ENCODE data around the gene HSF5.
A peak's percentile ranks its signal among the peaks of the same experiment; 100 is the strongest.
"Not testable (repeated sequence)": the region's sequence is repeated elsewhere in the genome, so short reads cannot be mapped to it uniquely, and the experiment has no call there.

Gene HSF5

DNA sequence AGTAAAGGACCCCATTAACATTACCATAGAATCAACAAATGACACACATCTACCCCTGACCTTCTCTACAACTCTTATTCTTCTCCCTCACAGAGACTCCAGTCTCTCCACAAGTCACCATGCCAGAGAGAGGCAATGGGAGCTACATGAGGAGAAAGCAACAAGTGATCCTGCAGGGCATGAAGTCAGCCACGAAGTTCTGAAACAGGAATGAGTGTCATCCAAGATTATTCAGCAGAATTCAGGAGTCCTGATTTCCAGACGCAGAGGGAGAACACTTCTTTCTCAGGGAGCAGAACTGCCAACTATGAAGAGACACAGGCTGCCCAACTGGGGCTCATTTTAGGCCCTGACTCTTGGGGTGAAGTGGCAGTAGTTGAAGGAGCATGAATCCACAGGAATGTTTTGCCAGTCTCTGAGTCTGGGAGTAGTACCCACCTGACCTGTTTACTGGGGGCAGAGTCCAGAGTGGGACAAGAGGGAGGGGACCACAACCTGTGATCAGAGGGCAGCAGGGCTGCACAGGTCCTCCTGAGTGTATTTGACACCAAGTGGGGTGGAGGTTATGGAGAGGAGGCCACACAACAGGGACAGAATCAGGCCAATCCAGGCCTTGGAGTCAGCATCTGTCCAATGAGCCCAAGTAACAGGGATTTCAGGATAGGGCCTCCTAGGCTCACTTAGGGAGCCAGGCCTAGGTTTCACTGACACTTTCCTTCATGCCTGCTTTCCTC is 28.6 kb upstream of the HSF5 start:
- no peak for DNase-seq

DNA sequence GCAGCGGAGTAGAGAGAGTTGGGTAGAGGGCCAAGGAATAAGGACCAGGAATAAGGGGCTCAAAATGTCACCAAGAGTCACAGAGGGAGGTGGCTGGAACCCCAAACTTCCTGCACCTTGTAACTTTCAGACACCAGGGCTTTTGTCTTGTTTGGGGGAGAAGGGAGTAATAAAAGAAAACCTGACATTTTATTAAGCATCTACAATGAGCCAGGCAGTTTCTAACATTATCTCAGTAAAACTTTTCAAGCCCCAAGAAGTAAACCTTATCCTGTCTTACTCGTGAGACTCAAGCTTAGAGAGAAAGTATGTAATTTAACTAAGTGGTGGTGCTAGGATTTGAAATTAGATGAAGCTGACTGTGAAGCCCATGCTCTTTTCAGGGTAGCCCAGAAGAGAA is 27.1 kb upstream of the HSF5 start:
- DNase-seq = no peak

DNA sequence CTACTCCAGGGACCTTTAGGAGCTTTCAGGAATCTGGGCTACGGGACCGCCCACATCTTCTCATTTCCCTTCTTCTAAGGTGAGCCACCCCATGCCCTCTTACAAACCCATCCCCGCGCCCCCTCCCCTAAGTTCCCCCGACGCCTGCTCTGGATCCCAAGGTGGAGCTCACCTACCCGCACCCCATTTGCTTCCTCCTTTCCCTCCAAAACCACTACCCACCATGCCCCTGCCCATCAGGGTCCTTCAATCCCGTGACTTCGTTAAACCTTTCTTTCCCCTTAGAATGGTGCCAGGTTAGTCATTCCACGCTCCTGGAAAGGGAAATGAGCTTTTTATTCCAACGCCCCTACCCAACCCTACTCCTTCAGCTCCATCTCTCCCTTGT is 26.6 kb upstream of the HSF5 start:
- DNase-seq = no peak

DNA sequence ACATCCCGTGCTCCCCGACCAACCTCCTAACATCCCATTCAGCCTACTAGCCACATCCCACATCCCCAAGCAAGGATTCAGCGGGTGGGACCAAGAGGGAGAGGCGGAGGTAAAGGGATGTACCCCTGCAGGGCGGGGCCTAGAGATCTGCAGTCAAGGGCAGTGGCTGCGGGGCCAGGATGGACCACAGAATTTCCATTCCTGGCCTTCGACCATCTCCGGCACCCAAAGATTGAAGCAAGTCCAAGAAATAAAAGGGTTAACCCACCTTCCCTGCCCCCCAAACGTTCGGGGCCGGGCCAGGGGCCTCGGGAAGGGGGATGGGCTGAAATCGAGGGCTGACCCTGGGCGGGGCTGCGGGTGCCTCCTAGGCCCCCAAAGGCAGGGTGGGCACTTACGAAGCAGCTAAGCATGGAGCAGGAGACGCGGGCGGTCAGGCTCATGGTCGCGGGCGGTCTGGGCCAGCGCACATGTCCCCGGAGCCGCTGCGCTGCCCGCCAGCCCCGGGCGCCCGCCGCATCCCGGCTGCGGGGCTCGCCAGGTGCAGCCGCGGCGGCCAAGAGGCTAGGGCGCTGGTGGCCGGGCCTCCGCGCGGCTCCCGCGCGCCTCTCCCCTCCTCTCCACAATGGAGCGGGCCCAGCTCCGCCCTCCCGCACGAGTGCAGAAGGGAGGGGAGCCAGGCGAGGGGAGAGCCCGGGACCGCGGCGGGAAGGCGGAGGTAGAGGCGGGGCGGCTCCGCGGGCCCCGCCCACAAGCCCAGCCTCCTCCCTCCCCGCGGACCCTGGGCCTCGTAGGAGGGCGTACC is 26.0 kb upstream of the HSF5 start, which contains the start of gene MTMR4:
Gene MTMR4, minus strand, starts transcription at position 674 of the 805 bp plus-strand sequence. Its CDS starts 231 bp downstream, at position 443.
- DNase-seq = peak; percentile 82

DNA sequence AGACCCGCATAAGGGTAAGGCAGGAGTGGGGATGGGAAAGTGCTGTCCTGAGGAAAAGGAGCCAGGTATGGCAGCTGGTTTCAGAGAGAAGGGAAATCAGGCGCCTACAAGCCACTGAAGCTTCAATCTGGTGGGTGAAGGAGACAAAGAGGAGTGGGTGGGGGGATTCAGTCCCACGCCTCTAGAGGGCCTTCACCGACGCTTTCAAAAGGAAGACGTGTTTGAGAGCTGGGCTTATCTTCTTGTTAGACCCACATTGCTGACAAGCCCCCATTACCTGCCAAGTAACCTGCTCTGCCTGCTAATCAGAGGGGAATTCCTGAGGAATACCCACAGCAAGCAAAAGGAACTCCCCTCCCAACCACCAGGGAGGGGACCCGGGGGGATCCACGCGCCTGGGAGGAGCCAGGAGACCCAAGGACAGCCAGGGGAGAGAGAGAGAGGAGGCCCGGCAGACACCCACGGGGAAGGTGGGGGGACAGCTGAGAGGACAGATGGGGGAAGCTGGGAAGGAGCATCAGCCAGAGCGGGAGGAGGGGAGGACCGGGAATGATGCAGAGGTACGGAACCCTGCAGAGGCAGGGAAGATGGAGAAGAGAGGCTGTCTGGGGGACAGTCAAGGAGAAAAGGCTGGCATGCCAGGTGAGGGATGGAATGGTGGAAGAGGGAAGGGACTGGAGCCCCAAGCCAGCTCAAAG is 25.2 kb upstream of the HSF5 start:
- no peak for DNase-seq

DNA sequence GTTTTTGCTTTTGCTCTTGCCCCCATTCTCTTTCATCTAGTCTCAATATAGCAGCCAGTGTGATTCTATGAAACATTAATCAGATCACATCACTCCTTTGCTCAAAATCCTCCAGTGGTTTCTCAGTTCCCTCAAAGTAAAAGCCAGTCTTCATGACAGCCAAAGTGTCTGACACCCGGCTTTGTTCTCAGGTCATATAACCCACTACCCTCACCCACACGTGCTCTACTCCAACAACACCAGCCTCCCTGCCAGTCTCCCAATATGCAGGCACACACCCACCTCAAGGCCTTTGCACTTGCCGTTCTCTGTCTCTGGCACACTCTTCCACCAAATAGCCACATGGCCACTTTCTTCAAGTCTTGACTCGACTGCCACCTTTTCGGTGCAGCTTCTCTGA is 21.9 kb upstream of the HSF5 start:
- no peak for DNase-seq

DNA sequence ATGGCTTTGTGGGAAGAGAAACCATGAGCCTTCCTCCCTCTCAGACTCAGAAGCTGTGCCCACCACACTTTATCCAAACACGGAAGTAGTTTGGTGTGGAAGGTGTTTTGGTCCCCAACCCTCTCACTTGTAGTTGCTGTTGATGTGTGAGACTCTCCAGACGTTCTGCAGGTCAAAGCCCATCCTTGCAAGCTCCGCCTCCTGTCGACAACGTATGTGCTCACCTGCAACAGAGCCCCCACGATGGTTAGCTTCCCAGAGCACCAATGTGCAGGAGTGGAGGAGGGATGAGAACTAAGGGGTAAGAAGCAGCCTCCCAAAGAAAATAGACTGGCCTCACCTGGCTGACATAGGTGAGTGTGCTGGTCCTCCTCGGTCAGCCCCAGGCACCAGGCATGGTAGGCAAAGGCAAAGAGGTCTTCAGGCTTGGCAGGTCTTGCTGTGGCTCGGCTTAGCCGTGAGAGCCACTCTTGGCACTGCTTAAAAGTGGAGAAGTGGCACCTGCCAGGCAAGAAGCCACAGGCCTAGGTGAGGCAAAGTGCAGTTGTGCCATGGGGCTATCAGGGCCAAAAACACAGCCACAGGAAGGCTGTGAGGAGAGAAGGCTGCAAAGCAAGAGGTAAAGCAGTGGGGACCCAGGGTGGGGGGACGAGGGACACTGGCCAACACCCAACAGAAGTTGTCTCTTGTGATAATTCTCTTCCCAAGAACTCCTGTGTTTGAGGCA is 20.3 kb upstream of the HSF5 start:
- DNase-seq = no peak

DNA sequence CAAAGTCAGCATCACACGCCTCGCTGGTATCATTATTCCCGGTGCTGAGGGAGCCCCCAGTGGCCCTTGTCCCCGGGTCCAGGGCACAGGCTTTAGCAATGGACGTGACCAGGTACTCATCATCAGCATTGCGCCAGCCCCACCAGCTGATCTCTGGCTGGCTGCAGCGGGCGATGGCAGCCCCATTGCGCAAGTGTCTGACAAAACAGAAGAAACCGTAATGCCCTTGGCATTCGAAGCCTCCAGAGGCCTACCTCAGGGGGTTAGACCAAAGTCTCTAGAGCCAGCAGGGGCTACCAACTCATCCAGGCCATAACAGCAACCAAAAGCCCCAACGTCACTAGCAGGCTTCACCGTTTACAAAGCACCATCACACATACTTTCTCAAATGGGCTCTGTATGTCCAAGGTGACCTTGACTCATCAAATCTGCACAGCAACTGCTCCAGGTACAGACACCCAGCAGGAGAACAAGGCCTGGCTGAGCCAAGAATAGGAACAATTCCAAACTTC is 19.0 kb upstream of the HSF5 start:
- DNase-seq = peak; percentile 19

DNA sequence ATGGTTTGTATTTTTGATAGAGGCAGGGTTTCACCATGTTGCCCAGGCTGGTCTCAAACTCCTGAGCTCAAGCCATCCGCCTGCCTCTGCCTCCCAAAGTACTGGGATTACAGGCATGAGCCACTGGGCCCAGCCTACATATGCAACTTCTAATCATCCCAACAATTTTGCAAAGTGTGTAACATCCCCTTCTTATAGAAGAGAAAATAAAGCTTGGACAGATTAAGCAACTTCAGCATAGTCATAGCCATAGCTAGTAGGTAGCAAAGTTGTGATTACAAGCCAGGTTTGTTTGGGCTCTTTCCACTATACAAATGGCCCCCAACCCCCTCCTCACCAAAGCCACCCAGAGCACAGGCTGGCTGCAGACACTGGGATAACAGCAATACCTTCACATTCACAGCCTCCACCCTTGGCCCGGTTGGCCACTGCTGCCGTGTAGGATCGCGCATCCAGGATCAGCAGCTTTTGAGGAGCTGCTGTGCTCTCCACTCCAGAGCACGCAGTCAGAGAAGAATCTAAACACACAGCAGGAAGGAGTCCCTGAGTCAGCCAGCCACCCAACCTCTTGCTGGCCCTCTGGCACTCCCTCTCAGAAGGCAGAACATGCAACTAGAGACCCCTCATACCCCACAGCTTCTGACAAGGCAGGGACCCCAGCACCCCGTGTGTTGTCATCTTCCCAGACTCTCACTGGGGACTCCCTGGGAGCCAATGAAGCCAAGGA is 18.3 kb upstream of the HSF5 start:
- no peak for DNase-seq

DNA sequence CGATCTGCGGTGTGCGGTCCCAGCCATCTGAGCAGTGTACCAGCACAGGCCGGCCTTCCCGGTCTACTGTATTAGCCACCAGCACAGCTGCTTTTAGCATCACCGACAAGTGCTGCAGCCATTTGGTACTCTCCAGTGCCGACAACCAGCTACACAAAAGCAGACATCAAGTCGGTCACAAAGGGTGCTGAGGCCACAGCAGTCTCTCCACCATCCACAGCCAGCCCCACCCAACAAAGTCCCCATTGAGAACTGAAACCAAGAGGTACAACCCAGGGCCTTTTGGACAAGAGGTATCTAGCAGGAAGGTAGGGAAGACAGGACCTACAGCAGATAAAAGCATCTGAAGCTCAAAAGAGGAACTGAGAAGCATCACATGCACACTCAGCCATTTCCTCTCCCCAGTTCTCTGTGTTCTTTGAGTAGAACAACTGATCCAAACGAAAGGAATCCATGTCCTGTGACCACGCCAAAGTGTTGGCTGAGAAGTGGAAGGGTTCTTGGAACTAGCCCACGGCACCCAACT is 16.7 kb upstream of the HSF5 start:
- no peak for DNase-seq

DNA sequence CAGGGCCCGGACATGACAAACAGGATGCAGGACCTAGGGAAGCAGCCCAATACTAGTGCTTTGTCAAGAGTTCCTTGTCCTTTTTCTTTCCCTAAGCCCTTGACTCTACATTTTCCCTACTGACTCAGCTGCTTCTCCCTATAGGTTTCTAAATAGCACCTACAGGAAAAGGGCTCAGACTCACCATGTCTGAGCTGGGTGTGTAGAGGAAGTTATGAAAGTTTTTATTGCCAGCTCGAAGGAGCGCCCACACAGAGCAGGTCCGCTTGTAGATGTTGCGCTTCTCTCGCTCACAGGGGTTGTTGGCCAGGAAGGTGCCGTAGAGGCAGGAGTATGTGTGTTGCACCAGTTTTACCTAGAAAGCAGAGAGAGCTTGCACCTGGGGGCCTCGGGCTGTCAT is 15.7 kb upstream of the HSF5 start:
- no peak for DNase-seq

DNA sequence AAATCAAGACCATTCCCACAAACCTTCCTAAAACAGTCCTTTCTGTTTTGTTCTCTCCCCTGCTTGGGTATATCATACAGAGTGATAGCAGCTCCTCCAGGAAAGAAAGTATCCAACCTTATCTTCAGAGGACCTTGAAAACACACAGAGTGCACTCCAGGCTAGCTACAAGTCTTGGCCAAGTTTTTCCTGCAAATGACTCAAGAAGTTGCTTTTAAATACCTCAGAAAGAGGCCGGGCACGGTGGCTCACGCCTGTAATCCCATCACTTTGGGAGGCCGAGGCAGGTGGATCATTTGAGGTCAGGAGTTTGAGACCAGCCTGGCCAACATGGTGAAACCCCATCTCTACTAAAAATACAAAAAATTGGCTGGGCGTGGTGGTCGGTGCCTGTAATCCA is 14.9 kb upstream of the HSF5 start:
- DNase-seq = not testable (repeated sequence)

DNA sequence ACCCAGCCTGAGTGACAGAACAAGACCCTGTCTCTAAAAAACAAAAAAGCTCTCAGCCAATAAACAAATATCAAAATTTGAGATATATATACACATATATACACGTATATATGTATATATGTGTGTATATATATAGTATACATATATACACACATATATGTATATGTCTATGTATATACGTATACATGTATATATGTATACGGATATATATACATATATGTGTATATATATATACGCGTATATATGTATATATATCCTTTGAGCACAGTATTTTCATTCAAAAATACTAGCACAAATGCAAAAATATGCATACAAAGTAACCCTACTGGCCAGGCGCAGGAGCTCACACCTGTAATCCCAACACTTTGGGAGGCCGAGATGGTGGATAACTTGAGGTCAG is 13.2 kb upstream of the HSF5 start:
- no peak for DNase-seq

DNA sequence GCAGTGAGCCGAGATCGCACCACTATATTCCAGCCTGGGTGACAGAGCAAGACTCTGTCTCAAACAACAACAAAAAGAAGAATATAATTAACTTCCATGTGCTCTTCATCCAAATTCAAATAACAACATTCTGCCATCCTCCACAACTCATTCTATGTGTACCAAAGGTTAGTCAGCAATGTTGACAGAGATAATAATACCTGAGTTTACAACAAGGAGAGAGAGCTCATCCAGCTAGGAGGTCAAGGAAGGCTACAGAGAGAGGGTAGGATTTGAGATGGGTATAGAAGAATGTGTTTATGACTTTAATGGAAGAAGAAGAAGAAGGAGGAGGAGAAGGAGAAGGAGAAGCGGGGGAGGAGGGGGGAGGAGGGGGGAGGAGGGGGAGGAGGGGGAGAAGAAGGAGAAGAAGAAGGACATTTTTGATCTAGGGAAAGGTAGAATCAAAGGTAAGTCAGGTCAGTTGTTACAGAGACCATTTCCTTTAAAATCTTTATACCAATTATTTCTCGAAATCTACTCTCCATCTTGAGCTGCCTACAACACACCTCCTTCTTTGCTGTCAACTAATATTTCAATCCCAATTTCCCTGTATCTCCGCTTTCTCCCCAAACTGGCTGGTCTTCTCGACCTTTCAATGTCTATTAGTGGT is 10.1 kb upstream of the HSF5 start:
- no peak for DNase-seq

DNA sequence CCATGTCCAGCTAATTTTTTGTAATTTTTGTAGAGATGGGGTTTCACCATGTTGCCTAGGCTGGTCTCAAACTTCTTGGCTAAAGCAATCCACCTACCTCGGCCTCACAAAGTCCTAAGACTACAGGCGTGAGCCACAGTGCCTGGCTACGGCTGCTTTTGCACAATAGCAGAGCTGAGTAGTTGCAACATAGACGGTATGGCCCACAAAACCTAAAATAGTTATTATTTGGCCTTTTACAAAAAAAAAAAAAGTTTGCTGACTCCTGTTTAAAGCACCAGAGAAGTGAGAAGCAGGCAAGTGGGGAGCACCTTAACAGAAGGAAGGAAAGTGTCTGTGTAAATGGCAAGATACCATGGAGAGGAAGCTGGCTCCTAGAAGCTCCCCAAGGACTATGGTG is 5.3 kb upstream of the HSF5 start:
- no peak for DNase-seq

DNA sequence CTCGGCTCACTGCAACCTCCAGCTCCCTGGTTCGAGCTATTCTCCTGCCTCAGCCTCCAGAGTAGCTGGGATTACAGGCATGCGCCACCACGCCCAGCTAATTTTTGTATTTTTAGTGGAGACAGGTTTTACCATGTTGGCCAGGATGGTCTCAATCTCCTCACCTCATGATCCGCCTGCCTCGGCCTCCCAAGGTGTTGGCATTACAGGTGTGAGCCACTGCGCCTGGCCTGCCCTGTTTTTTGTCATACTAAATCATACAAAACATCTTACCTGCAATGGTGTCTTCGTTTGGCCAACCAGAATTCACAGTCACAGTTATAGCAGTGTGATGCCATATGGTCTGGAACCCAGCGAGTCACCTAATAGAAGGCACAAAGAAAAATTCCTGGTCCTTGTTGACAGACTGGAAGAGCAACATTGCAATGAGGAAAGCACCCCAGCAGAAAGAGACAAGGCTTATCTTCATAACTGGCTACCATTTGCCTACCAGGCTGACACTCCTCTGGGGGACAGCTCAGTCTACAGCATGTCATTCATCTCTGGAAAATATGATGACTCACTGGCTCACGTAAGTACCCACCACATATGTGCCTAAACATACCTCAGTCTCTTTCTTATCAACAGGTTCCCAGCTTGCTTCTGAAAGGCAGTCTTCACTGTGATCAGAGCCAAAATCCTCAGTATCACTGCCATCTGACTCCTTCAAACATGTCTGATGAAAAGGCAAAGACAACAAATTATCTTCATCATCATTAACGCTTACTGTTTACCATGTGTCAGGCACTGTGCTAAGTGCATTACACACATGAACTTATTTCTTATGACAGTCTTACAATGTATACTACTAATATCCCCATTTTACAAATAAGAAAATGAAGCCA is 4.3 kb upstream of the HSF5 start:
- no peak for DNase-seq

DNA sequence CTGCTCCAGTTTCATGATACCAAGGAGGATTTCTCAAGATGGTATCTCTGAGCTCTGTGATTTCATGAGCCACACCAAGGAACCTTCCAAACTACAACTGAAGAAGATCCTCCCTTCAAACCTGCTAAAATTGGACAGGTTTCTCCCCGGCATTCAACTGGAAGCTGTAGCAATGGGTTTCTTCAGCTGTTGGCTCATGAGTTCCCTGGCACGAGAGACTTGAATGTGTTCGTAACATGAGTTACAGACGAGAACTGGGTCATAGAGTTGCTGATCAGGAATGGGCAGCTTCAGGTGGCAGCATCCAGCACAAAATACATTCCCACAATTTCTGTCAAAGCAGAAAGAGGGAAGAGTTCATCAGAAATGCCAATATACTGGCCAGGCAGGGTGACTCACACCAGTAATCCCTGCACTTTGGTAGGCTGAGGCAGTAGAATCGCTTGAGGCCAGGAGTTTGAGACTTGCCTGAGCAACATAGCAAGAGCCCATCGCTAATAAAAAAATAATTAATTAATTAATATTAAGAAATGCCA is 3.4 kb upstream of the HSF5 start:
- DNase-seq = no peak

DNA sequence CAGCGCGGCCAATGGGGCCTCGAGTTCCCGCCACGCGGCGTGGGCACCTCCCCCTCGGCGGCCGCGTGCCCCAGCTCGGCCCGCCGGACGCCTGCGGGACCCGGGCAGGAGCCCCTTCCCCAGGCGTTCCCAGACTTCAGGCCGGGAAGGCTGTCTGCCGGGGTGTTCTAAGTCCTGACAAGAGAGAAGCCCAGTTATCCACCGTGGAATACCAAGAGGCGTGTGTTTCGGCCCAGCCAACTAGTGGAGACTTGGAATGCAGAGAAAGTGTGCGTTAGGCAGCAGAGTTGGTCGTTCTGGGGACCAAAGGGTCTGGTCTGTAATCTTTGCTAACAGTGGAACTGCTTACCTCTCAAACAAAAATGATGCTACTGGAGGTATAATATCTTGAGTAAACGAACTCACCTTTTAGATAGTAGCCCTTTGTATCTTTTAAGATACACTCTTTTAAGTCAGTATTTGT is 251 bp upstream of the HSF5 start:
- DNase-seq = no peak

DNA sequence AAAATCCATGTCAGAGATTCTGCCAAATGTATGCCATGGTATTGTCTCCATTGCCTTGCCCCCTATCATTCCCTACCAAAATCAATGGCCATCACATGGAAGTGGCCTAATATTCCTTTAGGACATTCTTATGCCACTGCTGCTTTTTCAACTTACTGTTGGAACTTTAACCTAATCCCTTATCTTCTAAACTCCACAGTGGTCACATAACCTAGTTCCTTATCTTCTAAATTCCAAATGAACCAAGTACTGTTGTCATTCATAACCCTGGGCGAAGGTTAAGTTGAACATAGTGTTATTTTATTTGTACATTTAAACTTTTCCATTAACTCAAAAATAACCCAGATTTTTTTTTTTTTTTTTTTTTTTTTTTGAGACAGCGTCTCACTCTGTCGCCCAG is 3.6 kb downstream of the HSF5 start:
- DNase-seq = no peak

DNA sequence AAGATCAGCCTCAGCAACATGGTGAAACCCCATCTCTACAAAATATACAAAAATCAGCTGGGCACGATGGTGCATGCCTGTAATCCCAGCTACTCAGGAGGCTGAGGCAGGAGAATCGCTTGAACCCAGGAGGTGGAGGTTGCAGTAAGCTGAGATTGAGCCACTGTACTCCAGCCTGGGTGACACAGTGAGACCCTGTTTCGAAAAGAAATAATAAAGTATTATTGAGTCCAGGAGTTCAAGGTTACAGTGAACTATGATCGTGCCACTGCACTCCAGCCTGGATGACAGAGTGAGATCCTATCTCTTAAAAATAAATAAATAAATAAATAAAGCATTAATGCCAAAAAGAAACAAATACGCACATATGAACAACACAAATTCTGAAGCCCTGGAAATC is 6.4 kb downstream of the HSF5 start:
- not testable (repeated sequence) for DNase-seq
